Endodermal cell (in vitro differentiated cells): Measurements from ENCODE around the gene SUGCT. TPM values are rescaled to one million over a fixed set of nuclear protein-coding genes. Genes with fewer than 3 reads are reported as not detected.

ENCODE experiments used
- DNase-seq: peaks from one replicate; pipeline ENCODE4 v3.0.0-alpha.2; 2017
- H3K27ac ChIP-seq: 2 replicates; pipeline ENCODE4 v1.5.1; 2013; ENCODE audit warnings: mild to moderate bottlenecking, low read depth, low read length, moderate library complexity
- H3K27me3 ChIP-seq: 2 replicates; pipeline ENCODE4 v1.6.1; 2013; ENCODE audit warnings: mild to moderate bottlenecking, low read length, moderate library complexity; ENCODE audit not compliant: insufficient read depth, control insufficient read depth, poor library complexity, severe bottlenecking
- H3K36me3 ChIP-seq: 2 replicates; pipeline ENCODE4 v1.7.0; 2013; ENCODE audit warnings: mild to moderate bottlenecking, low read length, moderate library complexity; ENCODE audit not compliant: control insufficient read depth, insufficient read depth
- H3K4me1 ChIP-seq: one replicate; pipeline ENCODE4 v1.7.0; 2013; ENCODE audit warnings: low read length; ENCODE audit not compliant: control insufficient read depth, insufficient read depth
- H3K4me3 ChIP-seq: 2 replicates; pipeline ENCODE4 v1.5.1; 2013; ENCODE audit warnings: mild to moderate bottlenecking, low read length, moderate library complexity
- H3K9ac ChIP-seq: 2 replicates; pipeline ENCODE4 v1.6.1; 2013; ENCODE audit warnings: mild to moderate bottlenecking, low read length, moderate library complexity; ENCODE audit not compliant: poor library complexity, severe bottlenecking; ENCODE audit errors: extremely low read depth
- H3K9me3 ChIP-seq: 2 replicates; pipeline ENCODE4 v1.6.1; 2013; ENCODE audit warnings: mild to moderate bottlenecking, low read length, moderate library complexity; ENCODE audit not compliant: control insufficient read depth
- H3K27ac Mint-ChIP-seq: 2 replicates; pipeline ENCODE4 v1.8.0; 2020; ENCODE audit warnings: mixed read lengths
- H3K27me3 Mint-ChIP-seq: 2 replicates; pipeline ENCODE4 v1.8.0; 2021; ENCODE audit warnings: mild to moderate bottlenecking, mixed read lengths; ENCODE audit not compliant: insufficient read depth
- H3K36me3 Mint-ChIP-seq: 2 replicates; pipeline ENCODE4 v1.8.0; 2020; ENCODE audit warnings: low read depth, mixed read lengths
- H3K4me1 Mint-ChIP-seq: 2 replicates; pipeline ENCODE4 v1.8.0; 2020; ENCODE audit warnings: mixed read lengths
- H3K4me3 Mint-ChIP-seq: 2 replicates; pipeline ENCODE4 v1.8.0; 2020; ENCODE audit warnings: mild to moderate bottlenecking, moderate library complexity, mixed read lengths
- H3K9me3 Mint-ChIP-seq: 2 replicates; pipeline ENCODE4 v1.8.0; 2020; ENCODE audit warnings: mild to moderate bottlenecking, mixed read lengths
- WGBS, 2 experiments: methylation state at CpG; one replicate each; pipeline versions ENCODE4 v1.1.5 to v1.1.7; 2013; ENCODE audit warnings: missing lambda C conversion rate in 2 of 2, mixed read lengths in 1 of 2; ENCODE audit not compliant: insufficient coverage in 1 of 2, insufficient read length in 1 of 2; 5-methylcytosine and 5-hydroxymethylcytosine counted together
- total RNA-seq, 2 donors: library from RNA; stranded (reverse); fragmentation: NEBNext Ultra II Directional in 1 of 2; extraction: Animal tissue kit (Norgen Biotek cat#: 25700) in 1 of 2; gene quantifications; 2 replicates in 1 of 2; 3 replicates in 1 of 2; pipeline ENCODE4 v1.2.1, GENCODE V29; 2021
- TF ChIP-seq, protein P1 (sequence below): fragments of 200-600 bp; sonication (generic); conservative IDR thresholded peaks from 2 replicates; pipeline ENCODE4 v1.5.0; 2021; ENCODE audit warnings: antibody characterized with exemption, mild to moderate bottlenecking

Gene SUGCT
- total RNA-seq, 2 donors from 2014 or later = 3.6 to 3.9 TPM

DNA sequence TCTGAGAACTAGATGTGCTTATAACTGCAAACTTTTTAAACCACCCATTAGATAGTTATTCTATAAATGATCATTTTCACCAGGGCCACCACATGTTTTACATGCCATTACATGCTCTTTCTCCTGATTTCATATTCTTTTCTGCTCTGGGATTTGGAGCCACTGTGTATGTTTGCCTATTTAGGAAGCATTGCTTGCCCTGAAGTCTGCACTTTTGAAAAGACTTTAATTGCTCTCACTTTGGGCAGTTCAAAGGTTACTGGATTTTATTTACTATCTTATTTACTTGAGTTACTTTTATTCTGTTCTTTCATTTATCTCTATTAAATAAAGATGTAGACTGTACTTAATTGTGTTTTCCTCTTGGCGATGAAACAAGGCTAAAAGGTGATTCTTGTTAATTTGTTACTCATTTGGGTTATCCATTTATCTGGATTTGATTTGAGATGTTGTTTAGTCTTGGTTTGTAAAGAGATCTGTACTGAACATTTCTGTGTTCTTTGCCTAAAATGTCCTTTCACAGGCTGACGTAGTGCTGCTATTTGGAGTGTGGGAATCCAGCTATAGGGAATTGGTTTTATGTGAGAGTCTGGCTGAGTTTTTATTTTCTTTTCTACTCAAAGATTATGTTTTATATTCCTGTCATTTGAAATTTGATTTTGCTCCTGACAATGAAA lies 88.8 kb downstream of the SUGCT start:
- Histone ChIP-seq H3K36me3 (no peaks in the 10 kb centered on the region), H3K27me3 (no peaks in the 10 kb centered on the region), H3K9ac (no peak overlapping the region), H3K4me1 (peaks cover 5% of the 10 kb centered on the region), H3K4me3 (no peak overlapping the region), H3K27ac (no peak overlapping the region), H3K9me3 (no peaks in the 10 kb centered on the region)
- Mint-ChIP-seq H3K27me3 (no peaks in the 10 kb centered on the region), H3K9me3 (peaks cover 3% of the 10 kb centered on the region), H3K4me3 (no peak overlapping the region), H3K36me3 (peaks cover 8% of the 10 kb centered on the region), H3K4me1 (peaks cover 18% of the 10 kb centered on the region), H3K27ac (no peak overlapping the region)
- 98 to 100% methylated on average over 1 to 2 of the region's 2 CpGs for WGBS, 2 experiments
- TF ChIP-seq, protein P1, sequence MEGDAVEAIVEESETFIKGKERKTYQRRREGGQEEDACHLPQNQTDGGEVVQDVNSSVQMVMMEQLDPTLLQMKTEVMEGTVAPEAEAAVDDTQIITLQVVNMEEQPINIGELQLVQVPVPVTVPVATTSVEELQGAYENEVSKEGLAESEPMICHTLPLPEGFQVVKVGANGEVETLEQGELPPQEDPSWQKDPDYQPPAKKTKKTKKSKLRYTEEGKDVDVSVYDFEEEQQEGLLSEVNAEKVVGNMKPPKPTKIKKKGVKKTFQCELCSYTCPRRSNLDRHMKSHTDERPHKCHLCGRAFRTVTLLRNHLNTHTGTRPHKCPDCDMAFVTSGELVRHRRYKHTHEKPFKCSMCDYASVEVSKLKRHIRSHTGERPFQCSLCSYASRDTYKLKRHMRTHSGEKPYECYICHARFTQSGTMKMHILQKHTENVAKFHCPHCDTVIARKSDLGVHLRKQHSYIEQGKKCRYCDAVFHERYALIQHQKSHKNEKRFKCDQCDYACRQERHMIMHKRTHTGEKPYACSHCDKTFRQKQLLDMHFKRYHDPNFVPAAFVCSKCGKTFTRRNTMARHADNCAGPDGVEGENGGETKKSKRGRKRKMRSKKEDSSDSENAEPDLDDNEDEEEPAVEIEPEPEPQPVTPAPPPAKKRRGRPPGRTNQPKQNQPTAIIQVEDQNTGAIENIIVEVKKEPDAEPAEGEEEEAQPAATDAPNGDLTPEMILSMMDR = no peak
- no peak for DNase-seq

DNA sequence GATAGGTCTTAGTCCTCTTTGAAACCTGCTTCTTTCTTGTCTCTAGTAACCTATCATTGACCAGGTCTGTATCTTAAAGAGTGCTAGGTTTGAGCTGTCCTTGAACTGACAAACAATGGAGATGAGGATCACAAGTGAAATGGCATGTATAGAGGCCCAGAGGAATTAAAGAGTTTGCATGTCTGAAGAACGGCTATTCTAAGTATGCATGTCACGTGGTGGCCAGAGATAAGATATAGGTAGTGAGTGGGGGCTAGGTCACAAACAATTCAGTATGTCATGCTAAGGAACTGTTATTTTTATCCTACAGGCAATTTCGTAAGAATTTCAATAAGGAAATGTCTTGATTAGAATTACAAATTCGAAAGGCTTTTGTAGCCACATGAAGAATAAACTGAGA lies 95.3 kb downstream of the SUGCT start:
- Mint-ChIP-seq H3K27ac (no peak overlapping the region), H3K4me1 (peaks cover 10% of the 10 kb centered on the region)

DNA sequence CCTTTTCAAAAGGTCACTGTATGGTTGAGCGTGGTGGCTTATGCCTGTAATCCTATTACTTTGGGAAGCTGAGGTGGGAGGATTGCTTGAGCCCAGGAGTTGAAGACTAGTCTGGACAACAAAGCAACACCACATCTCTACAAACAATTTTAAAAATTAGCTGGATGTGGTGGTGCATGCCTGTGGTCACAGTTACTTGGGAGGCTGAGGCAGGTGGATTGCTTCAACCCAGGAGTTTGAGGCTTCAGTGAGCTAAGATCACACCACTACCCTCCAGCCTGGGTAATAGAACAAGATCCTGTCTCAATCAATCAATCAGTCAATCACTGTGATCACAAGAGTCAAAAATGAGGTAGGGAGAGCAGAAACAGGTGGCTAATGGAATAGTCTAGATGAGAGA lies 97.0 kb downstream of the SUGCT start:
- Histone ChIP-seq H3K27ac (no peak overlapping the region), H3K9me3 (no peaks in the 10 kb centered on the region), H3K27me3 (no peaks in the 10 kb centered on the region), H3K36me3 (no peaks in the 10 kb centered on the region), H3K4me1 (no peaks in the 10 kb centered on the region), H3K4me3 (no peak overlapping the region), H3K9ac (no peak overlapping the region)
- Mint-ChIP-seq H3K27me3 (no peaks in the 10 kb centered on the region), H3K4me3 (no peak overlapping the region), H3K9me3 (no peaks in the 10 kb centered on the region), H3K36me3 (no peaks in the 10 kb centered on the region), H3K4me1 (peaks cover 10% of the 10 kb centered on the region), H3K27ac (no peak overlapping the region)
- DNase-seq = no peak
- WGBS, 2 experiments = 94% methylated on average over 1 of the region's 1 CpG; no CpG with 5 or more reads in 1 of the 2 experiments
- TF ChIP-seq, protein P1 = no peak

More for the DNA sequence above, 95.3 kb downstream of the SUGCT start:
- no peaks in the 10 kb centered on the region for H3K4me1 ChIP-seq
- H3K36me3 ChIP-seq = no peaks in the 10 kb centered on the region
- H3K27me3 ChIP-seq = no peaks in the 10 kb centered on the region
- no peaks in the 10 kb centered on the region for H3K27me3 Mint-ChIP-seq
- no peaks in the 10 kb centered on the region for H3K9me3 ChIP-seq
- WGBS, 2 experiments = 87 to 92% methylated on average over 3 to 4 of the region's 4 CpGs
- no peak for DNase-seq
- H3K4me3 Mint-ChIP-seq = no peak overlapping the region
- no peaks in the 10 kb centered on the region for H3K9me3 Mint-ChIP-seq
- no peak overlapping the region for H3K27ac ChIP-seq
- TF ChIP-seq, protein P1 = no peak
- H3K4me3 ChIP-seq = no peak overlapping the region
- H3K36me3 Mint-ChIP-seq = no peaks in the 10 kb centered on the region
- no peak overlapping the region for H3K9ac ChIP-seq
